HCT116 (cell line): ENCODE measurements around the gene PTPA.

ENCODE experiments used
- ATF3 ChIP-seq: IDR thresholded peaks from 2 replicates; pipeline ENCODE4 v1.6.1; 2012
- CEBPB ChIP-seq: IDR thresholded peaks from 2 replicates; pipeline ENCODE4 v1.6.1; 2012; ENCODE audit warnings: low read depth
- CTCF ChIP-seq, 3 experiments: fragments of 200-600 bp in 1 of 3; sonication (generic) in 1 of 3; IDR thresholded peaks in 2 of 3; conservative IDR thresholded peaks in 1 of 3; 2 replicates each; pipeline ENCODE4 v1.5.1; 2012 to 2017; ENCODE audit warnings: low read depth in 2 of 3, low read length in 2 of 3, antibody characterized with exemption in 1 of 3, borderline replicate concordance in 1 of 3, control low read depth in 1 of 3, mild to moderate bottlenecking in 1 of 3, mixed read lengths in 1 of 3, mixed run types in 1 of 3, moderate library complexity in 1 of 3; ENCODE audit not compliant: insufficient read depth in 1 of 3
- EZH2phosphoT487 ChIP-seq: fragments of 200-600 bp; IDR thresholded peaks from 2 replicates; pipeline ENCODE4 v1.6.1; 2018; ENCODE audit warnings: antibody characterized with exemption, borderline replicate concordance
- FOSL1 ChIP-seq: IDR thresholded peaks from 2 replicates; pipeline ENCODE4 v1.6.1; 2012; ENCODE audit warnings: low read depth
- POLR2A ChIP-seq: IDR thresholded peaks from 2 replicates; pipeline ENCODE4 v1.7.0; 2011; ENCODE audit warnings: borderline replicate concordance; ENCODE audit not compliant: insufficient read depth, insufficient read length; ENCODE audit errors: extremely low read depth
- POLR2AphosphoS5 ChIP-seq: IDR thresholded peaks from 2 replicates; pipeline ENCODE4 v1.6.1; 2011; ENCODE audit warnings: mild to moderate bottlenecking, low read depth, low read length, moderate library complexity
- RAD21 ChIP-seq: IDR thresholded peaks from 2 replicates; pipeline ENCODE4 v1.6.1; 2012; ENCODE audit warnings: low read depth, mild to moderate bottlenecking
- SP1 ChIP-seq: IDR thresholded peaks from 2 replicates; pipeline ENCODE4 v1.6.1; 2012; ENCODE audit warnings: low read depth
- ZNF274 ChIP-seq: fragments of 200-500 bp; sonication (Bioruptor generic); IDR thresholded peaks from 2 replicates; pipeline ENCODE4 v1.6.1; 2014; ENCODE audit warnings: mild to moderate bottlenecking, low read depth, low read length, inconsistent platforms

- TF ChIP-seq ZNF274 = no peak
- TF ChIP-seq CEBPB = no peak
- no peak for TF ChIP-seq FOSL1
- no peak for TF ChIP-seq CTCF (IDR thresholded peaks at IDR 0.05 in 2 of 3, conservative IDR thresholded peaks at IDR 0.05 in 1 of 3; ENCODE audit: borderline replicate concordance in 1 of 3, insufficient read depth in 1 of 3, low read depth in 2 of 3, low read length in 2 of 3)
- no peak for TF ChIP-seq POLR2A
- TF ChIP-seq POLR2AphosphoS5 = no peak
- no peak for TF ChIP-seq EZH2phosphoT487
- no peak for TF ChIP-seq SP1
- no peak for TF ChIP-seq ATF3
- TF ChIP-seq RAD21 = no peak
Observed at GRCh38 chr9:129072171-129072570, 39.0 kb upstream of the PTPA start.
